ENCODE results near the gene EYS.
"Not testable (repeated sequence)": the region's sequence is repeated elsewhere in the genome, so short reads cannot be mapped to it uniquely, and the experiment has no call there.

The EYS gene

DNA sequence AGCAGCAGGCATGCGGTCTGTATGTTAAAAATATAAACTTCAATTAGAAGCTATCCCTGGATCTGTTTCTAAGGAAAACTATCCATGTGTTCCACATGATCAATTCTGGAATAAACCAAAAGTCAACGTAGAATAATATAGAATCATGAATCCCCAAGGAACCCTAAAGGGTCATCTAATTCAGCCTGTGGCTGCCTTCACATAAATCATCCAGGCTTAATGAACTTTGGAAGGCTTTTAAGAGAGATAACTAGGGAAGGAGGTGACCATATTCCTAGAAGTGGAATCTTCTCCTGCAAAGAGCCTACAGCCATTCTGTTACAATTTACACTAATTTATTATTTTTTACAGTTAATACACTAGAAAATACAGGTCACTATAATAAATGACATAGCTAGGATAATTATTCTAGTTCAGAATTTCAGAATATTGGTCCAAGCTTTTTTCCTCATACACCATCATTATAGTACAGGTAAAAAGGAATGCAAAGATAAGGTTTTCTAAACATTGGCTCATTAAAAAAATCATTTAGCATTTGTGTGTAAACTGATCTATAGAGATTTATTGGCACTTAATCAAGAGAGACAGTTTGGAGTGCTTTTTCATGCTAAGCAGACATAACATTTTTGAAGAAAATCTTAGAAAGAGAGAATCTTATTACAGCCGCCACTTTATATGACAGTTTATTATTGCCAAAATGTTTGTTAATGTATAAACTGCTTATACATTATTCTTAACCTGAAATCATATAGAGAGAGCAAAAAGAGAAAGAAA lies 1220.3 kb downstream of the EYS start:
- 100% methylated on average over 1 of the region's 3 CpGs for WGBS (ENCODE audit: insufficient coverage)
- H3K36me3 ChIP-seq (ENCODE audit: control insufficient read depth in 4 of 4, insufficient read depth in 4 of 4, low read length in 3 of 4), result no peaks in the 10 kb centered on the region
- H3K27me3 ChIP-seq (replicated peaks in 2 of 5; ENCODE audit: control insufficient read depth in 4 of 5, insufficient read depth in 5 of 5, low read length in 4 of 5), result no peaks in the 10 kb centered on the region
- H3K4me3 ChIP-seq (ENCODE audit: control insufficient read depth in 1 of 7, extremely low read depth in 1 of 7, insufficient read depth in 4 of 7, low read depth in 2 of 7, low read length in 6 of 7), result no peak overlapping the region
- peaks cover 0 to 4% (median 2%) of the 10 kb centered on the region in 4 experiments for H3K4me1 ChIP-seq (ENCODE audit: control extremely low read depth in 1 of 4, control insufficient read depth in 4 of 4, insufficient read depth in 4 of 4, low read length in 3 of 4)
- DNase-seq, result no peak
- POLR2A ChIA-PET, result interaction anchor here (0.6 kb wide), 1 partner anchor 352 kb away, joined by 7 read pairs; no protein-coding TSS in a partner anchor
- no peak overlapping the region for H3K27ac ChIP-seq (ENCODE audit: insufficient read depth in 1 of 2, low read depth in 1 of 2, low read length in 2 of 2, poor library complexity in 1 of 2, severe bottlenecking in 2 of 2)
- H3K9me3 ChIP-seq (ENCODE audit: control extremely low read depth in 1 of 5, control insufficient read depth in 4 of 5, insufficient read depth in 2 of 5, low read depth in 1 of 5, low read length in 4 of 5), result no peaks in the 10 kb centered on the region
- CTCF ChIA-PET, result no interaction called here

DNA sequence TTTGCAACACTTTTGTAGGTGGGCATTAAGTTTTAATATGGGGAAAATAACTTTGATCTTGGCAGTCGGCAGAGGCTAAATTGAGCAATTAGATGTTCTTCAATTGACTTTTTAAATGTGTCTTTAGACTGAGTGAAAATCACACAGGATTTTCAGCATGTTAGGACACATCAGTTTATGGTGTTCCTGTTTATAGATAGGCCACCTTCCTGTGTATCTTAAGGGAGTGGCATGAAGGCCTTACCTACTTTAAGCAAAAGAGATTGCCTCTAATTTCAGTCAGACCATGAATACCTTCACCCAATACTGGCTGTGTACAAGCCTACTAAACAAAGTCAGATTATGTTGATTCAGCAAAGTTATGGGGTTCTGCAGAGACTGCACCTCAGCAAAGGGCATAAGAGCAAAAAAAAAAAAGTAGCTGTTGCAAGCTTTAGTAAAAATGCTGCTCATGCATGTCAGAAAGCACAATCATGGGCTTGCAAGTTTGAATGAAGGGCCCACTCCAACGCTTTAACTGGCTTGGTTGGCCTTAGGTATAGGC lies 1223.0 kb downstream of the EYS start:
- 94% methylated on average over 2 of the region's 2 CpGs for WGBS (ENCODE audit: insufficient coverage)
- no peak overlapping the region for H3K4me3 ChIP-seq (ENCODE audit: control insufficient read depth in 1 of 7, extremely low read depth in 1 of 7, insufficient read depth in 4 of 7, low read depth in 2 of 7, low read length in 6 of 7)
- ChIA-PET POLR2A (no interaction called here), CTCF (interaction anchor here (0.6 kb wide), 1 partner anchor 160 kb away, joined by 4 read pairs; no protein-coding TSS in a partner anchor)
- H3K36me3 ChIP-seq (ENCODE audit: control insufficient read depth in 4 of 4, insufficient read depth in 4 of 4, low read length in 3 of 4), result no peaks in the 10 kb centered on the region
- peaks cover 0 to 4% (median 2%) of the 10 kb centered on the region in 4 experiments for H3K4me1 ChIP-seq (ENCODE audit: control extremely low read depth in 1 of 4, control insufficient read depth in 4 of 4, insufficient read depth in 4 of 4, low read length in 3 of 4)
- H3K9me3 ChIP-seq (ENCODE audit: control extremely low read depth in 1 of 5, control insufficient read depth in 4 of 5, insufficient read depth in 2 of 5, low read depth in 1 of 5, low read length in 4 of 5), result no peaks in the 10 kb centered on the region
- no peaks in the 10 kb centered on the region for H3K27me3 ChIP-seq (replicated peaks in 2 of 5; ENCODE audit: control insufficient read depth in 4 of 5, insufficient read depth in 5 of 5, low read length in 4 of 5)
- DNase-seq, result no peak
- no peak overlapping the region for H3K27ac ChIP-seq (ENCODE audit: insufficient read depth in 1 of 2, low read depth in 1 of 2, low read length in 2 of 2, poor library complexity in 1 of 2, severe bottlenecking in 2 of 2)

DNA sequence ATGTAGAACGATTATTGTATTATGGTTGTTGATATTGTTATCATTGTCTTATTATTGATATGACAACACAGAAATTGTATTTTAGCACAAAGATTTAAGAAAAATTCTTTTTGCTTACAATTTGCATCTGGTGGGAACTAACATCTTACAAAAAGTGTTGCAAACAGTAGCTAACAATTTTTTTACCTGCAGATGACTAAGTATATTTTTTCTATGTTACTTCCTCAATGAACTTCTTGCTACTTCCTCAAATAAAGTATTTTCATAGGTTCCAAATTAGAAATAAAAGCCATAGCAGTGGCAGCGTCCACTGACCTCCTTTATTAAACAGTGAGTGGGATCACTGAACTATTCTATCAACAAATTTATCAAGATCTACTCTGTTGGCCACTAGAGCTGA lies 1224.4 kb downstream of the EYS start:
- Histone ChIP-seq H3K27ac (ENCODE audit: insufficient read depth in 1 of 2, low read depth in 1 of 2, low read length in 2 of 2, poor library complexity in 1 of 2, severe bottlenecking in 2 of 2) (no peak overlapping the region), H3K9me3 (ENCODE audit: control extremely low read depth in 1 of 5, control insufficient read depth in 4 of 5, insufficient read depth in 2 of 5, low read depth in 1 of 5, low read length in 4 of 5) (no peaks in the 10 kb centered on the region), H3K36me3 (ENCODE audit: control insufficient read depth in 4 of 4, insufficient read depth in 4 of 4, low read length in 3 of 4) (no peaks in the 10 kb centered on the region), H3K4me3 (ENCODE audit: control insufficient read depth in 1 of 7, extremely low read depth in 1 of 7, insufficient read depth in 4 of 7, low read depth in 2 of 7, low read length in 6 of 7) (no peak overlapping the region), H3K4me1 (ENCODE audit: control extremely low read depth in 1 of 4, control insufficient read depth in 4 of 4, insufficient read depth in 4 of 4, low read length in 3 of 4) (peaks cover 0 to 4% (median 2%) of the 10 kb centered on the region in 4 experiments), H3K27me3 (replicated peaks in 2 of 5; ENCODE audit: control insufficient read depth in 4 of 5, insufficient read depth in 5 of 5, low read length in 4 of 5) (no peaks in the 10 kb centered on the region)
- 0% methylated on average over 1 of the region's 2 CpGs for WGBS (ENCODE audit: insufficient coverage)
- CTCF ChIA-PET, result no interaction called here
- peak; percentile 29 to 73 (median 66) for DNase-seq
- POLR2A ChIA-PET, result no interaction called here

DNA sequence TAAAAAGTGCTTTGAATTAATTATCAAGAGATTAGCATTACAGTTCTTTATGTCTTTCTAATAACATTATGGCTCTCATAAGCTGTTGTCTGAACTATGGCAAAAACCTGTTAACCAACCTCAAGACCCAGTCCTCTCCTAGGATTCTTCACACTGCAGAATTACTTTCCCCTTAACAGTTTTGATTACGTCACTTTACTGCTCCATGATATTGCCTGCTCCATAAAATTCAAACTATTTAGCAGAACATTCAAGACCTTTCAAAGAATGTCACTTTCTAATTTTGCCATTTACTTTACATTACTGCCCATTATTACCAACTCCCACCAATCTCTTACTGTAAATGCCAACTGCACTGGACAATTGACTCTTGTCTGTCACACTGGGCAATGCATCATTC lies 1227.9 kb downstream of the EYS start:
- ChIA-PET POLR2A (no interaction called here), CTCF (no interaction called here)
- H3K27me3 ChIP-seq (replicated peaks in 2 of 5; ENCODE audit: control insufficient read depth in 4 of 5, insufficient read depth in 5 of 5, low read length in 4 of 5), result no peaks in the 10 kb centered on the region

DNA sequence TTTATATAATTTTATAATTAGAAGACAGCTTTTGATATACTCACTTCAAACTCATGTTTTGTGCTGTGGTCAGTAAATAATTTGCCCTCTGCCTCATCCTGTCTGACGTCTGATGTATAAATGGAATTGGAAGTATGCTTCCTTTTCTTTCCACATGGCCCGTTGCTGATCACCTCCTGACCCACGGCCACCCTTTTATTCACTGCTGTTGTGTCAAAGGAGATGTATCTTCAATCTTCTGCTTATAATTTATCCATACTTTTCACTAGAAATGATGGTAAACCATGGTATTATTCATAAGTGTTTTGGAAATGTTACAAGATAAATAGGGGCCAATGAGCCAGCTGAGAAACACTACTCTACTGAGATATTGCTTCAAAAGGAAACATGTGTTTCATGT lies 1229.6 kb downstream of the EYS start:
- no peak for DNase-seq
- CTCF ChIA-PET, result no interaction called here
- no peaks in the 10 kb centered on the region for H3K36me3 ChIP-seq (ENCODE audit: control insufficient read depth in 4 of 4, insufficient read depth in 4 of 4, low read length in 3 of 4)

More for the DNA sequence above, 1227.9 kb downstream of the EYS start:
- Histone ChIP-seq H3K4me3 (ENCODE audit: control insufficient read depth in 1 of 7, extremely low read depth in 1 of 7, insufficient read depth in 4 of 7, low read depth in 2 of 7, low read length in 6 of 7) (no peak overlapping the region), H3K4me1 (ENCODE audit: control extremely low read depth in 1 of 4, control insufficient read depth in 4 of 4, insufficient read depth in 4 of 4, low read length in 3 of 4) (peaks cover 0 to 4% (median 2%) of the 10 kb centered on the region in 4 experiments), H3K36me3 (ENCODE audit: control insufficient read depth in 4 of 4, insufficient read depth in 4 of 4, low read length in 3 of 4) (no peaks in the 10 kb centered on the region), H3K27ac (ENCODE audit: insufficient read depth in 1 of 2, low read depth in 1 of 2, low read length in 2 of 2, poor library complexity in 1 of 2, severe bottlenecking in 2 of 2) (no peak overlapping the region), H3K9me3 (ENCODE audit: control extremely low read depth in 1 of 5, control insufficient read depth in 4 of 5, insufficient read depth in 2 of 5, low read depth in 1 of 5, low read length in 4 of 5) (no peaks in the 10 kb centered on the region)
- WGBS (ENCODE audit: insufficient coverage), result 88% methylated on average over 1 of the region's 1 CpG
- DNase-seq, result no peak

DNA sequence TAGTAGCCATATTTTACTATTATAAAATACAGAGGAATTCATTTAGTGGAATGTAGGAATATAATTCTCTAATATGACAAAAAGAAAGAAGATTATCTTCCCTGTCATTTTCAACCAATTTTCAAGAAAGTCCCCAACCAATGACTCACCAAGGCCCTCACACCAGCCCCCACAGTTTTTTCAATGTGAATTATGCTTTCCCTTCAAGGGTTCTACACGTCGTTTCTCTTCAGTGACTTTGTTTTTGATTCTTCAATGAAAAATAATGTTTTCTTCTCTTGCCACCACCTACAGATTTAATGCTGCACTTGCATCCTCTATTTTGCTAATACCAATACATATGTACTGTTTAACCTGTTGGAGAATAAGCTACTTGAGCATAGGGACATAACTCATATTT lies 1230.1 kb downstream of the EYS start:
- Histone ChIP-seq H3K27ac (ENCODE audit: insufficient read depth in 1 of 2, low read depth in 1 of 2, low read length in 2 of 2, poor library complexity in 1 of 2, severe bottlenecking in 2 of 2) (no peak overlapping the region), H3K9me3 (ENCODE audit: control extremely low read depth in 1 of 5, control insufficient read depth in 4 of 5, insufficient read depth in 2 of 5, low read depth in 1 of 5, low read length in 4 of 5) (no peaks in the 10 kb centered on the region), H3K36me3 (ENCODE audit: control insufficient read depth in 4 of 4, insufficient read depth in 4 of 4, low read length in 3 of 4) (no peaks in the 10 kb centered on the region), H3K4me1 (ENCODE audit: control extremely low read depth in 1 of 4, control insufficient read depth in 4 of 4, insufficient read depth in 4 of 4, low read length in 3 of 4) (no peaks in the 10 kb centered on the region), H3K27me3 (replicated peaks in 2 of 5; ENCODE audit: control insufficient read depth in 4 of 5, insufficient read depth in 5 of 5, low read length in 4 of 5) (no peaks in the 10 kb centered on the region), H3K4me3 (ENCODE audit: control insufficient read depth in 1 of 7, extremely low read depth in 1 of 7, insufficient read depth in 4 of 7, low read depth in 2 of 7, low read length in 6 of 7) (no peak overlapping the region)
- CTCF ChIA-PET, result no interaction called here
- POLR2A ChIA-PET, result no interaction called here
- WGBS (ENCODE audit: insufficient coverage), result 75% methylated on average over 2 of the region's 2 CpGs
- DNase-seq, result no peak

More for the DNA sequence above, 1229.6 kb downstream of the EYS start:
- Histone ChIP-seq H3K27me3 (replicated peaks in 2 of 5; ENCODE audit: control insufficient read depth in 4 of 5, insufficient read depth in 5 of 5, low read length in 4 of 5) (no peaks in the 10 kb centered on the region), H3K9me3 (ENCODE audit: control extremely low read depth in 1 of 5, control insufficient read depth in 4 of 5, insufficient read depth in 2 of 5, low read depth in 1 of 5, low read length in 4 of 5) (no peaks in the 10 kb centered on the region), H3K4me3 (ENCODE audit: control insufficient read depth in 1 of 7, extremely low read depth in 1 of 7, insufficient read depth in 4 of 7, low read depth in 2 of 7, low read length in 6 of 7) (no peak overlapping the region), H3K4me1 (ENCODE audit: control extremely low read depth in 1 of 4, control insufficient read depth in 4 of 4, insufficient read depth in 4 of 4, low read length in 3 of 4) (no peaks in the 10 kb centered on the region), H3K27ac (ENCODE audit: insufficient read depth in 1 of 2, low read depth in 1 of 2, low read length in 2 of 2, poor library complexity in 1 of 2, severe bottlenecking in 2 of 2) (no peak overlapping the region)
- WGBS (ENCODE audit: insufficient coverage), result no CpG with 5 or more reads among the region's 3 CpGs
- POLR2A ChIA-PET, result no interaction called here

DNA sequence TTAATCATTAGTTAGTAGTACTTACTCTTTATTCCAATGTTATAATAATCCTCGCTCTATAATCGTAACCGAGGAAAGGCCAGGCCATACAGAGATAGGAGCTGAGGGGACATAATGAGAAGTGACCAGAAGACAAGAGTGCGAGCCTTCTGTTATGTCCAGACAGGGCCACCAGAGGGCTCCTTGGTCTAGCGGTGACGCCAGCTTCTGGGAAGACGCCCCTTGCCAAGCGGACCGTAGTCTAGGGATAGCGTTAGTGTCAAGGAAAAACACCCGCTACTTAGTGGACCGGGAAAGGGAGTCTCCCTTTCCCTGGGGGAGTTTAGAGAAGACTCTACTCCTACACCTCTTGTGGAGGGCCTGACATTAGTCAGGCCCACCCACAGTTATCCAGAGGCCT lies 1237.6 kb downstream of the EYS start:
- H3K27me3 ChIP-seq (replicated peaks in 2 of 5; ENCODE audit: control insufficient read depth in 4 of 5, insufficient read depth in 5 of 5, low read length in 4 of 5); H3K27ac ChIP-seq (ENCODE audit: insufficient read depth in 1 of 2, low read depth in 1 of 2, low read length in 2 of 2, poor library complexity in 1 of 2, severe bottlenecking in 2 of 2); H3K36me3 ChIP-seq (ENCODE audit: control insufficient read depth in 4 of 4, insufficient read depth in 4 of 4, low read length in 3 of 4); H3K9me3 ChIP-seq (ENCODE audit: control extremely low read depth in 1 of 5, control insufficient read depth in 4 of 5, insufficient read depth in 2 of 5, low read depth in 1 of 5, low read length in 4 of 5); POLR2A ChIA-PET; CTCF ChIA-PET; DNase-seq; H3K4me3 ChIP-seq (ENCODE audit: control insufficient read depth in 1 of 7, extremely low read depth in 1 of 7, insufficient read depth in 4 of 7, low read depth in 2 of 7, low read length in 6 of 7); H3K4me1 ChIP-seq (ENCODE audit: control extremely low read depth in 1 of 4, control insufficient read depth in 4 of 4, insufficient read depth in 4 of 4, low read length in 3 of 4): not testable (repeated sequence)
- WGBS (ENCODE audit: insufficient coverage), result 89% methylated on average over 8 of the region's 12 CpGs
